SK-N-SH (cell line): Measurements from ENCODE around the gene MINDY1. TPM values are rescaled to one million over a fixed set of nuclear protein-coding genes. Genes with fewer than 3 reads are reported as not detected.

Experiments
- CTCF ChIA-PET: fragments of 300-600, 350-600 bp; formaldehyde crosslinking; extraction: SDS; loops from one replicate; lab custom pipeline; 2021; lab: Yijun Ruan, JAX
- POLR2A ChIA-PET: fragments of 350-600 bp; sonication (Branson Sonifier 250); formaldehyde crosslinking; extraction: SDS; loops from one replicate; lab custom pipeline; 2020; ENCODE audit warnings: antibody characterized with exemption, inconsistent platforms; lab: Yijun Ruan, JAX
- DNase-seq: peaks from one replicate; pipeline ENCODE4 v3.0.0; 2012
- H2AFZ ChIP-seq: fragments of 200-600 bp; sonication (generic); 2 replicates; pipeline ENCODE4 v1.8.1; 2016; ENCODE audit warnings: antibody characterized with exemption, mild to moderate bottlenecking, low read depth
- H3F3A ChIP-seq: fragments of 200-600 bp; sonication (generic); replicated peaks from 2 replicates; pipeline ENCODE3; 2016; ENCODE audit warnings: antibody characterized with exemption, mild to moderate bottlenecking; ENCODE audit not compliant: insufficient read depth
- H3K27ac ChIP-seq, 2 experiments: fragments of 200-500 bp in 1 of 2; fragments of 200-600 bp in 1 of 2; sonication (Bioruptor generic) in 1 of 2; sonication (generic), shearing (Covaris generic) in 1 of 2; 2 replicates each; pipeline versions ENCODE4 v1.5.1 to v1.6.1; 2014 to 2016; ENCODE audit warnings: low read depth in 2 of 2, inconsistent platforms in 1 of 2, low read length in 1 of 2, mild to moderate bottlenecking in 1 of 2, mixed read lengths in 1 of 2
- H3K27me3 ChIP-seq: fragments of 200-600 bp; sonication (generic), shearing (Covaris generic); 2 replicates; pipeline ENCODE4 v1.6.1; 2016; ENCODE audit warnings: mixed run types; ENCODE audit not compliant: insufficient read depth
- H3K36me3 ChIP-seq, 2 experiments: fragments of 200-500 bp in 1 of 2; fragments of 200-600 bp in 1 of 2; sonication (Bioruptor generic) in 1 of 2; sonication (generic) in 1 of 2; replicated peaks in 1 of 2; 2 replicates each; pipeline versions ENCODE3 to v1.5.1; 2014 to 2016; ENCODE audit warnings: low read length in 1 of 2, mild to moderate bottlenecking in 1 of 2; ENCODE audit not compliant: insufficient read depth in 2 of 2, control insufficient read depth in 1 of 2
- H3K4me1 ChIP-seq, 2 experiments: fragments of 200-500 bp in 1 of 2; fragments of 200-600 bp in 1 of 2; sonication (Bioruptor generic) in 1 of 2; sonication (generic), shearing (Covaris generic) in 1 of 2; 2 replicates each; pipeline versions ENCODE4 v1.5.1 to v1.6.1; 2014 to 2016; ENCODE audit warnings: low read depth in 1 of 2, low read length in 1 of 2, mixed run types in 1 of 2; ENCODE audit not compliant: insufficient read depth in 2 of 2, control insufficient read depth in 1 of 2
- H3K4me2 ChIP-seq: fragments of 200-600 bp; sonication (generic), shearing (Covaris generic); 2 replicates; pipeline ENCODE4 v1.6.1; 2017; ENCODE audit warnings: mixed run types
- H3K4me3 ChIP-seq, 2 experiments: fragments of 200-500 bp in 1 of 2; fragments of 200-600 bp in 1 of 2; sonication (Bioruptor generic) in 1 of 2; sonication (generic), shearing (Covaris generic) in 1 of 2; 2 replicates each; pipeline versions ENCODE4 v1.5.1 to v1.8.1; 2014 to 2016; ENCODE audit warnings: low read depth in 2 of 2, inconsistent platforms in 1 of 2, low read length in 1 of 2, mild to moderate bottlenecking in 1 of 2, mixed read lengths in 1 of 2, moderate library complexity in 1 of 2
- H3K79me2 ChIP-seq: fragments of 200-600 bp; sonication (generic); 2 replicates; pipeline ENCODE4 v1.8.1; 2017; ENCODE audit warnings: mild to moderate bottlenecking; ENCODE audit not compliant: insufficient read depth
- H3K9ac ChIP-seq: fragments of 200-600 bp; sonication (generic); 2 replicates; pipeline ENCODE4 v1.6.1; 2017; ENCODE audit warnings: mixed run types
- H3K9me2 ChIP-seq: fragments of 200-600 bp; sonication (generic); 2 replicates; pipeline ENCODE4 v1.6.1; 2017; ENCODE audit warnings: mixed run types
- H3K9me3 ChIP-seq: fragments of 200-600 bp; sonication (generic); 2 replicates; pipeline ENCODE4 v1.6.1; 2017; ENCODE audit warnings: mixed run types, mild to moderate bottlenecking, moderate library complexity
- H4K20me1 ChIP-seq: fragments of 200-600 bp; sonication (generic); 2 replicates; pipeline ENCODE4 v1.6.1; 2017; ENCODE audit warnings: mild to moderate bottlenecking, mixed run types; ENCODE audit not compliant: insufficient read depth
- CHD2 ChIP-seq: fragments of 150-350 bp; IDR thresholded peaks from 2 replicates; pipeline ENCODE4 v1.6.1; 2018; ENCODE audit warnings: low read length; ENCODE audit not compliant: partially characterized antibody
- ELF1 ChIP-seq: IDR thresholded peaks from 2 replicates; pipeline ENCODE4 v1.4.0; 2012
- EP300 ChIP-seq, 2 experiments: IDR thresholded peaks; 2 replicates each; pipeline versions ENCODE4 v1.4.0 to v1.6.1; 2012; ENCODE audit warnings: borderline replicate concordance in 1 of 2, low read depth in 1 of 2, low read length in 1 of 2
- FOXJ3 ChIP-seq: sonication (generic); formaldehyde crosslinking; IDR thresholded peaks from 2 replicates; pipeline ENCODE4 v1.5.1; 2020; ENCODE audit warnings: mild to moderate bottlenecking, missing genetic modification reagents
- GABPA ChIP-seq: IDR thresholded peaks from 2 replicates; pipeline ENCODE4 v1.4.0; 2012; ENCODE audit warnings: low read depth, mild to moderate bottlenecking
- JUND ChIP-seq: IDR thresholded peaks from 2 replicates; pipeline ENCODE4 v1.4.0; 2012
- NRF1 ChIP-seq: IDR thresholded peaks from 2 replicates; pipeline ENCODE4 v1.6.1; 2012; ENCODE audit warnings: low read depth, mild to moderate bottlenecking, low read length
- POLR2AphosphoS5 ChIP-seq: IDR thresholded peaks from 2 replicates; pipeline ENCODE4 v1.6.1; 2012; ENCODE audit warnings: low read depth, low read length
- RAD21 ChIP-seq: IDR thresholded peaks from 2 replicates; pipeline ENCODE4 v1.6.1; 2012; ENCODE audit warnings: mild to moderate bottlenecking, low read length
- RFX5 ChIP-seq: IDR thresholded peaks from 2 replicates; pipeline ENCODE4 v1.6.1; 2012; ENCODE audit warnings: mild to moderate bottlenecking, improper control_type of control experiment, low read length
- RXRA ChIP-seq: IDR thresholded peaks from 2 replicates; pipeline ENCODE4 v1.4.0; 2012; ENCODE audit warnings: low read depth, mild to moderate bottlenecking, borderline replicate concordance
- TCF12 ChIP-seq: IDR thresholded peaks from 2 replicates; pipeline ENCODE4 v1.4.0; 2012
- TEAD4 ChIP-seq: IDR thresholded peaks from 2 replicates; pipeline ENCODE4 v1.4.0; 2012; ENCODE audit warnings: mild to moderate bottlenecking, borderline replicate concordance; ENCODE audit not compliant: insufficient read depth
- YY1 ChIP-seq: IDR thresholded peaks from 2 replicates; pipeline ENCODE4 v1.4.0; 2012; ENCODE audit warnings: low read depth, mild to moderate bottlenecking
- WGBS: methylation state at CpG from one replicate; pipeline ENCODE4 v1.1.6; 2017; ENCODE audit warnings: low lambda C conversion rate; 5-methylcytosine and 5-hydroxymethylcytosine counted together
- polyA plus RNA-seq, 3 experiments: library from polyadenylated mRNA; depleted of rRNA; stranded (reverse); fragments of >200 nt; gene quantifications; 2 replicates each; pipeline ENCODE4 v1.2.3, GENCODE V29; 2012
- TF ChIP-seq, protein P1 (sequence below): IDR thresholded peaks from 2 replicates; pipeline ENCODE4 v1.4.0; 2012; ENCODE audit warnings: low read depth, borderline replicate concordance
- TF ChIP-seq, protein P2 (sequence below): fragments of 200-600 bp; sonication (generic); IDR thresholded peaks from 2 replicates; pipeline ENCODE4 v1.6.1; 2017; ENCODE audit warnings: antibody characterized with exemption, mild to moderate bottlenecking, moderate library complexity

The MINDY1 gene
- polyA plus RNA-seq, 1 of the 3 experiments (the other 2 are of a cell fraction): 6.0 TPM

- Histone ChIP-seq H3F3A (peaks cover 14% of the 10 kb centered on the region), H2AFZ (no peak overlapping the region), H3K27ac (no peak overlapping the region), H3K36me3 (peaks cover 67 to 73% of the 10 kb centered on the region in 2 experiments), H3K4me2 (no peak overlapping the region), H3K4me3 (no peak overlapping the region), H3K27me3 (no peaks in the 10 kb centered on the region), H3K4me1 (no peaks in the 10 kb centered on the region), H3K9ac (no peak overlapping the region), H4K20me1 (no peaks in the 10 kb centered on the region), H3K9me3 (no peaks in the 10 kb centered on the region), H3K9me2 (no peaks in the 10 kb centered on the region), H3K79me2 (no peaks in the 10 kb centered on the region)
- ChIA-PET CTCF (no interaction called here), POLR2A (no interaction called here)
- no peak for DNase-seq
- WGBS: 70% methylated on average over 4 of the region's 4 CpGs
- TF ChIP-seq, protein P1, sequence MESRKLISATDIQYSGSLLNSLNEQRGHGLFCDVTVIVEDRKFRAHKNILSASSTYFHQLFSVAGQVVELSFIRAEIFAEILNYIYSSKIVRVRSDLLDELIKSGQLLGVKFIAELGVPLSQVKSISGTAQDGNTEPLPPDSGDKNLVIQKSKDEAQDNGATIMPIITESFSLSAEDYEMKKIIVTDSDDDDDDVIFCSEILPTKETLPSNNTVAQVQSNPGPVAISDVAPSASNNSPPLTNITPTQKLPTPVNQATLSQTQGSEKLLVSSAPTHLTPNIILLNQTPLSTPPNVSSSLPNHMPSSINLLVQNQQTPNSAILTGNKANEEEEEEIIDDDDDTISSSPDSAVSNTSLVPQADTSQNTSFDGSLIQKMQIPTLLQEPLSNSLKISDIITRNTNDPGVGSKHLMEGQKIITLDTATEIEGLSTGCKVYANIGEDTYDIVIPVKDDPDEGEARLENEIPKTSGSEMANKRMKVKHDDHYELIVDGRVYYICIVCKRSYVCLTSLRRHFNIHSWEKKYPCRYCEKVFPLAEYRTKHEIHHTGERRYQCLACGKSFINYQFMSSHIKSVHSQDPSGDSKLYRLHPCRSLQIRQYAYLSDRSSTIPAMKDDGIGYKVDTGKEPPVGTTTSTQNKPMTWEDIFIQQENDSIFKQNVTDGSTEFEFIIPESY: no peak
- no peak for TF ChIP-seq RAD21
- TF ChIP-seq EP300 (IDR thresholded peaks at IDR 0.05; ENCODE audit: borderline replicate concordance in 1 of 2, low read depth in 1 of 2, low read length in 1 of 2): no peak
- TF ChIP-seq TEAD4: no peak
- TF ChIP-seq NRF1: no peak
- no peak for TF ChIP-seq RFX5
- no peak for TF ChIP-seq RXRA
- TF ChIP-seq CHD2: no peak
- TF ChIP-seq POLR2AphosphoS5: no peak
- TF ChIP-seq JUND: no peak
- TF ChIP-seq, protein P2, sequence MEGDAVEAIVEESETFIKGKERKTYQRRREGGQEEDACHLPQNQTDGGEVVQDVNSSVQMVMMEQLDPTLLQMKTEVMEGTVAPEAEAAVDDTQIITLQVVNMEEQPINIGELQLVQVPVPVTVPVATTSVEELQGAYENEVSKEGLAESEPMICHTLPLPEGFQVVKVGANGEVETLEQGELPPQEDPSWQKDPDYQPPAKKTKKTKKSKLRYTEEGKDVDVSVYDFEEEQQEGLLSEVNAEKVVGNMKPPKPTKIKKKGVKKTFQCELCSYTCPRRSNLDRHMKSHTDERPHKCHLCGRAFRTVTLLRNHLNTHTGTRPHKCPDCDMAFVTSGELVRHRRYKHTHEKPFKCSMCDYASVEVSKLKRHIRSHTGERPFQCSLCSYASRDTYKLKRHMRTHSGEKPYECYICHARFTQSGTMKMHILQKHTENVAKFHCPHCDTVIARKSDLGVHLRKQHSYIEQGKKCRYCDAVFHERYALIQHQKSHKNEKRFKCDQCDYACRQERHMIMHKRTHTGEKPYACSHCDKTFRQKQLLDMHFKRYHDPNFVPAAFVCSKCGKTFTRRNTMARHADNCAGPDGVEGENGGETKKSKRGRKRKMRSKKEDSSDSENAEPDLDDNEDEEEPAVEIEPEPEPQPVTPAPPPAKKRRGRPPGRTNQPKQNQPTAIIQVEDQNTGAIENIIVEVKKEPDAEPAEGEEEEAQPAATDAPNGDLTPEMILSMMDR: no peak
Observed at GRCh38 chr1:150961756-150962155, 44.9 kb downstream of the MINDY1 start.

DNA sequence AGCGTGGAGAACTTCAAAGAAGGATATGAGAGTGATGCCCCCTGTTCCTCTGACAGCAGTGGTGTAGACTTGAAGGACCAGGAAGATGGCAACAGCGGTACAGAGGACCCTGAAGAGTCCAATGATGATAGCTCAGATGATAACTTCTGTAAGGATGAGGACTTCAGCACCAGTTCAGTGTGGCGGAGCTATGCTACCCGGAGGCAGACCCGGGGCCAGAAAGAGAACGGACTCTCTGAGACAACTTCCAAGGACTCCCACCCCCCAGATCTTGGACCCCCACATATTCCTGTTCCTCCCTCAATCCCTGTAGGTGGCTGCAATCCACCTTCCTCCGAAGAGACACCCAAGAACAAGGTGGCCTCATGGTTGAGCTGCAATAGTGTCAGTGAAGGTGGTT lies 46.1 kb downstream of the MINDY1 start:
- Histone ChIP-seq H3K4me2 (no peak overlapping the region), H2AFZ (no peak overlapping the region), H3K4me1 (no peaks in the 10 kb centered on the region), H3F3A (peaks cover 11% of the 10 kb centered on the region), H3K9ac (no peak overlapping the region), H3K27ac (no peak overlapping the region), H3K27me3 (no peaks in the 10 kb centered on the region), H4K20me1 (no peaks in the 10 kb centered on the region), H3K79me2 (no peaks in the 10 kb centered on the region), H3K4me3 (no peak overlapping the region), H3K36me3 (peaks cover 62 to 66% of the 10 kb centered on the region in 2 experiments), H3K9me2 (no peaks in the 10 kb centered on the region), H3K9me3 (no peaks in the 10 kb centered on the region)
- DNase-seq: no peak
- TF ChIP-seq FOXJ3 (CRISPR knock-in tag) (no peak), TCF12 (no peak), YY1 (no peak), ELF1 (no peak), GABPA (no peak)
- 95% methylated on average over 7 of the region's 7 CpGs for WGBS
- POLR2A ChIA-PET: no interaction called here
- CTCF ChIA-PET: interaction anchor here (0.6 to 1.0 kb wide), 2 partner anchors 33 to 45 kb away, joined by 3 to 4 read pairs; partner anchors contain the start of gene MINDY1
